SK-N-SH treated with all-trans-retinoic acid at 6 μM for 48 hours (cell line): ENCODE results near the gene CDK6.

Source experiments
- ATAC-seq: fragments of 200-7000 bp; cut with Tn5 transposase; 3 replicates; pipeline ENCODE4 v1.9.1; 2020; ENCODE audit warnings: mild to moderate bottlenecking, moderate library complexity
- ARNTL ChIP-seq: fragments of 450-650 bp; formaldehyde crosslinking; IDR thresholded peaks from 2 replicates; pipeline ENCODE4 v1.5.0; 2020; ENCODE audit warnings: low read depth, mild to moderate bottlenecking, moderate library complexity, borderline replicate concordance
- BACH2 ChIP-seq: fragments of 250-450 bp; sonication (Bioruptor Pico); IDR thresholded peaks from 2 replicates; pipeline ENCODE4 v1.9.0; 2021; ENCODE audit warnings: mild to moderate bottlenecking, borderline replicate concordance
- CREB5 ChIP-seq: fragments of 250-450 bp; sonication (Bioruptor Pico); IDR thresholded peaks from 2 replicates; pipeline ENCODE4 v1.5.1; 2020; ENCODE audit warnings: low read depth, mild to moderate bottlenecking, moderate library complexity
- CSRNP3 ChIP-seq: fragments of 250-450 bp; sonication (Bioruptor Pico); IDR thresholded peaks from 2 replicates; pipeline ENCODE4 v1.5.1; 2021; ENCODE audit warnings: mild to moderate bottlenecking, moderate library complexity
- ESRRG ChIP-seq: fragments of 250-450 bp; sonication (Bioruptor Pico); IDR thresholded peaks from 2 replicates; pipeline ENCODE4 v1.6.1; 2021; ENCODE audit warnings: mild to moderate bottlenecking
- GLIS3 ChIP-seq: fragments of 250-450 bp; sonication (Bioruptor Pico); IDR thresholded peaks from 2 replicates; pipeline ENCODE4 v1.5.0; 2020; ENCODE audit warnings: mild to moderate bottlenecking, moderate library complexity
- ISL1 ChIP-seq: fragments of 250-450 bp; sonication (Bioruptor Pico); IDR thresholded peaks from 2 replicates; pipeline ENCODE4 v2.1.2; 2022; ENCODE audit warnings: mild to moderate bottlenecking, moderate library complexity
- PATZ1 ChIP-seq: fragments of 250-450 bp; sonication (Bioruptor Pico); IDR thresholded peaks from 2 replicates; pipeline ENCODE4 v1.8.0; 2020; ENCODE audit warnings: mild to moderate bottlenecking, moderate library complexity, borderline replicate concordance
- PPARA ChIP-seq: fragments of 250-450 bp; sonication (Bioruptor Pico); IDR thresholded peaks from 2 replicates; pipeline ENCODE4 v1.5.0; 2020; ENCODE audit warnings: mild to moderate bottlenecking, borderline replicate concordance
- RARB ChIP-seq: fragments of 250-450 bp; sonication (Bioruptor Pico); IDR thresholded peaks from 2 replicates; pipeline ENCODE4 v1.8.0; 2021; ENCODE audit warnings: mild to moderate bottlenecking, moderate library complexity
- SNAI2 ChIP-seq: fragments of 250-450 bp; sonication (Bioruptor Pico); IDR thresholded peaks from 2 replicates; pipeline ENCODE4 v1.5.0; 2020; ENCODE audit warnings: mild to moderate bottlenecking, moderate library complexity
- TCF4 ChIP-seq: fragments of 250-450 bp; sonication (Bioruptor Pico); IDR thresholded peaks from 2 replicates; pipeline ENCODE4 v1.8.0; 2021; ENCODE audit warnings: mild to moderate bottlenecking, moderate library complexity, borderline replicate concordance
- TOX ChIP-seq: fragments of 250-450 bp; sonication (Bioruptor Pico); IDR thresholded peaks from 2 replicates; pipeline ENCODE4 v1.8.0; 2021; ENCODE audit warnings: mild to moderate bottlenecking, moderate library complexity, borderline replicate concordance
- TSHZ2 ChIP-seq: fragments of 250-450 bp; sonication (Bioruptor Pico); IDR thresholded peaks from 2 replicates; pipeline ENCODE4 v1.5.0; 2020; ENCODE audit warnings: mild to moderate bottlenecking, moderate library complexity
- ZC3H10 ChIP-seq: fragments of 250-450 bp; sonication (Bioruptor Pico); IDR thresholded peaks from 2 replicates; pipeline ENCODE4 v1.5.1; 2021; ENCODE audit warnings: mild to moderate bottlenecking, moderate library complexity
- ZFP3 ChIP-seq: fragments of 250-450 bp; sonication (Bioruptor Pico); IDR thresholded peaks from 2 replicates; pipeline ENCODE4 v1.5.0; 2020; ENCODE audit warnings: mild to moderate bottlenecking, moderate library complexity
- ZNF565 ChIP-seq: fragments of 450-650 bp; formaldehyde crosslinking; conservative IDR thresholded peaks from 2 replicates; pipeline ENCODE4 v1.5.0; 2020; ENCODE audit warnings: low read depth, mild to moderate bottlenecking, moderate library complexity
- ZNF70 ChIP-seq: fragments of 450-650 bp; formaldehyde crosslinking; IDR thresholded peaks from 2 replicates; pipeline ENCODE4 v1.5.0; 2020; ENCODE audit warnings: mild to moderate bottlenecking, moderate library complexity

CDK6 gene

GRCh38 chr7:92782236-92782635 is 54.1 kb downstream of the CDK6 start:
- ATAC-seq = no peak
- no peak for TF ChIP-seq PATZ1
- no peak for TF ChIP-seq CSRNP3
- TF ChIP-seq GLIS3 (CRISPR knock-in tag) = no peak
- no peak for TF ChIP-seq PPARA (CRISPR knock-in tag)
- no peak for TF ChIP-seq ZFP3 (CRISPR knock-in tag)
- no peak for TF ChIP-seq ZNF70 (CRISPR knock-in tag)

GRCh38 chr7:92781117-92781720 is 55.2 kb downstream of the CDK6 start:
- TF ChIP-seq CREB5 = peak; percentile 59; the same call in 1 of the 2 replicates
- TF ChIP-seq CSRNP3 = peak; percentile 78; the same call in 1 of the 2 replicates
- no peak for TF ChIP-seq ZNF70 (CRISPR knock-in tag)
- peak; percentile 67 for TF ChIP-seq ISL1 (CRISPR knock-in tag)
- TF ChIP-seq TCF4 (CRISPR knock-in tag) = peak; percentile 91
- no peak for TF ChIP-seq GLIS3 (CRISPR knock-in tag)
- peak; percentile 90; the same call in 1 of the 2 replicates for TF ChIP-seq SNAI2 (CRISPR knock-in tag)
- TF ChIP-seq BACH2 (CRISPR knock-in tag) = no peak
- no peak for TF ChIP-seq RARB
- peak; percentile 96; the same call in 1 of the 2 replicates for TF ChIP-seq TSHZ2 (CRISPR knock-in tag)
- TF ChIP-seq PATZ1 = no peak
- peak; percentile 73 for ATAC-seq

- no peak for ATAC-seq
- TF ChIP-seq PATZ1 (no peak), ESRRG (CRISPR knock-in tag) (no peak), ZC3H10 (CRISPR knock-in tag) (no peak), ZNF565 (CRISPR knock-in tag) (no peak), BACH2 (CRISPR knock-in tag) (no peak), ZFP3 (CRISPR knock-in tag) (no peak), TCF4 (CRISPR knock-in tag) (no peak), TOX (CRISPR knock-in tag) (no peak), ARNTL (no peak), RARB (no peak)
- TF ChIP-seq, all 23 proteins: peak for 0
These were observed 57.4 kb downstream of the CDK6 start for GRCh38 chr7:92778972-92779371.
